G401.6 (cell line): Measurements from ENCODE around the gene YIF1B.

Source experiments
- FAIRE-seq: peaks from 2 replicates; lab custom pipeline; 2012; peaks lifted over from hg19 to GRCh38; lab: Jason Lieb, UNC

The YIF1B gene

GRCh38 chr19:38304352-38304865 lies 11.3 kb downstream of the YIF1B start:
- no peak for FAIRE-seq

GRCh38 chr19:38303517-38304351 lies 12.0 kb downstream of the YIF1B start, which contains the start of gene C19orf33:
C19orf33 (plus strand) TSS chr19:38304251; CDS start chr19:38304262, 11 bp downstream.
- no peak for FAIRE-seq

- FAIRE-seq, result no peak
These were observed 16.7 kb downstream of the YIF1B start for GRCh38 chr19:38298821-38299680.

GRCh38 chr19:38294090-38294489 lies 21.7 kb downstream of the YIF1B start:
- no peak for FAIRE-seq

GRCh38 chr19:38293281-38293680 lies 22.5 kb downstream of the YIF1B start:
- FAIRE-seq, result no peak

GRCh38 chr19:38291855-38292254 lies 23.9 kb downstream of the YIF1B start:
- no peak for FAIRE-seq

- no peak for FAIRE-seq
These were observed 25.1 kb downstream of the YIF1B start for GRCh38 chr19:38290631-38291147.

- FAIRE-seq, result no peak
These were observed 25.8 kb downstream of the YIF1B start for GRCh38 chr19:38289955-38290354.

GRCh38 chr19:38288123-38288855 lies 27.5 kb downstream of the YIF1B start:
- no peak for FAIRE-seq

- no peak for FAIRE-seq
These were observed 28.1 kb downstream of the YIF1B start for GRCh38 chr19:38287604-38288003.

GRCh38 chr19:38285567-38285966 lies 30.2 kb downstream of the YIF1B start:
- FAIRE-seq, result no peak

GRCh38 chr19:38284422-38284821 lies 31.3 kb downstream of the YIF1B start:
- FAIRE-seq, result no peak

- FAIRE-seq, result no peak
These were observed 32.5 kb downstream of the YIF1B start for GRCh38 chr19:38283271-38283670.

GRCh38 chr19:38281811-38282566 lies 33.8 kb downstream of the YIF1B start:
- FAIRE-seq, result no peak

GRCh38 chr19:38280030-38280921 lies 35.5 kb downstream of the YIF1B start:
- FAIRE-seq, result no peak

- FAIRE-seq, result no peak
These were observed 37.0 kb downstream of the YIF1B start for GRCh38 chr19:38278751-38279150.

GRCh38 chr19:38277969-38278680 lies 37.6 kb downstream of the YIF1B start:
- no peak for FAIRE-seq

- no peak for FAIRE-seq
These were observed 38.2 kb downstream of the YIF1B start for GRCh38 chr19:38277549-38277948.

- FAIRE-seq, result no peak
These were observed 38.7 kb downstream of the YIF1B start for GRCh38 chr19:38276942-38277517.
